ENCODE measurements around the gene MMP13.
"Not testable (repeated sequence)": the region's sequence is repeated elsewhere in the genome, so short reads cannot be mapped to it uniquely, and the experiment has no call there.

MMP13 gene

GRCh38 chr11:102955624-102956023 is at the start of gene MMP13:
MMP13 (minus strand) TSS chr11:102955732; CDS start chr11:102955705, 27 bp downstream.
- DNase-seq, result no peak

- not testable (repeated sequence) for DNase-seq
These were observed 48.7 kb upstream of the MMP13 start for GRCh38 chr11:103004234-103004633.

- no peak for DNase-seq
These were observed 38.6 kb upstream of the MMP13 start for GRCh38 chr11:102994105-102994504.

- no peak for DNase-seq
These were observed 36.2 kb upstream of the MMP13 start for GRCh38 chr11:102991776-102992175.

GRCh38 chr11:102990145-102990544 is 34.6 kb upstream of the MMP13 start:
- DNase-seq, result no peak

GRCh38 chr11:102989379-102990047 is 34.0 kb upstream of the MMP13 start:
- no peak for DNase-seq

- no peak for DNase-seq
These were observed 31.3 kb upstream of the MMP13 start for GRCh38 chr11:102986815-102987214.

GRCh38 chr11:102985850-102986249 is 30.3 kb upstream of the MMP13 start:
- no peak for DNase-seq

- DNase-seq, result no peak
These were observed 28.0 kb upstream of the MMP13 start for GRCh38 chr11:102983486-102983885.

- DNase-seq, result no peak
These were observed 25.9 kb upstream of the MMP13 start for GRCh38 chr11:102981324-102981910.

- no peak for DNase-seq
These were observed 19.2 kb upstream of the MMP13 start for GRCh38 chr11:102974552-102975280.

- not testable (repeated sequence) for DNase-seq
These were observed 18.2 kb upstream of the MMP13 start for GRCh38 chr11:102973698-102974097.

GRCh38 chr11:102972853-102973252 is 17.3 kb upstream of the MMP13 start:
- no peak for DNase-seq

- no peak for DNase-seq
These were observed 16.2 kb upstream of the MMP13 start for GRCh38 chr11:102971766-102972165.

GRCh38 chr11:102967497-102967896 is 12.0 kb upstream of the MMP13 start:
- no peak for DNase-seq

GRCh38 chr11:102966011-102966410 is 10.5 kb upstream of the MMP13 start:
- DNase-seq, result no peak

GRCh38 chr11:102964867-102965266 is 9.3 kb upstream of the MMP13 start:
- no peak for DNase-seq

GRCh38 chr11:102957953-102958352 is 2.4 kb upstream of the MMP13 start:
- no peak for DNase-seq

- no peak for DNase-seq
These were observed 4.9 kb downstream of the MMP13 start for GRCh38 chr11:102950622-102951081.

- no peak for DNase-seq
These were observed 9.3 kb downstream of the MMP13 start for GRCh38 chr11:102946237-102946636.

GRCh38 chr11:102940714-102941588 is 14.6 kb downstream of the MMP13 start:
- no peak for DNase-seq

- no peak for DNase-seq
These were observed 18.5 kb downstream of the MMP13 start for GRCh38 chr11:102936864-102937509.

All from activated CD8-positive, alpha-beta memory T cell treated with anti-CD3 and anti-CD28 coated beads, Interleukin-2, amount 50 U/mL, for 48 hours (primary cell).